Mucosa of stomach (tissue), 1 donor: ENCODE measurements around the gene HS6ST3.
"Not testable (repeated sequence)": the region's sequence is repeated elsewhere in the genome, so short reads cannot be mapped to it uniquely, and the experiment has no call there.

Experiments used
- H3K27me3 ChIP-seq: one replicate; pipeline ENCODE4 v1.7.0; 2013; ENCODE audit warnings: mild to moderate bottlenecking, low read length; ENCODE audit not compliant: control insufficient read depth, insufficient read depth
- H3K36me3 ChIP-seq: one replicate; pipeline ENCODE4 v1.7.0; 2013; ENCODE audit warnings: low read length; ENCODE audit not compliant: control insufficient read depth, insufficient read depth
- H3K4me1 ChIP-seq: one replicate; pipeline ENCODE4 v1.7.0; 2013; ENCODE audit warnings: mild to moderate bottlenecking, low read length; ENCODE audit not compliant: control insufficient read depth, insufficient read depth
- H3K4me3 ChIP-seq: one replicate; pipeline ENCODE4 v1.7.0; 2013; ENCODE audit warnings: low read length
- H3K9ac ChIP-seq: one replicate; pipeline ENCODE4 v1.7.0; 2013; ENCODE audit warnings: mild to moderate bottlenecking, low read length, moderate library complexity
- H3K9me3 ChIP-seq: one replicate; pipeline ENCODE4 v1.7.0; 2013; ENCODE audit warnings: mild to moderate bottlenecking, low read length, moderate library complexity; ENCODE audit not compliant: control insufficient read depth
- donor health status: Pancreatic carcinoma.

Gene HS6ST3

DNA sequence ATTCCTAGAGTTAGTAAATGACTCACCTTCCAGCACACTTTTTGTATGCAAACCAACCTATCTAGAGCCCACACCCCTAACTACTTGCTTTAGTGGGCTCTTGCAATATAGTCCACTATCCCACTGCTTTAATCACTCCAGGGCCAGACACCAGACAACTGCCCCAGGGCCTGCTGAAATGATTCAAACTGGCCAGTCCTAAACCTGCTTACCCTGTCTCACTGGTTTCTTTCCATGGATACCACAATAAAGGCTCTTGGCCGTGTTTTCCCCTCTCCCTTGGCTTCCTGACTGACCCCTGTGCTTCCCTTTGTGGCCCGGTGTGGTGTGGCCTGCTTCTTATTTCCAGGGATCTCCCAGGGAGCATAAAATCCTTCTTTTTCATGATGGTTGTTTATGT is 14.6 kb downstream of the HS6ST3 start:
- Histone ChIP-seq H3K27me3 (no peaks in the 10 kb centered on the region), H3K9ac (no peak overlapping the region), H3K4me1 (no peaks in the 10 kb centered on the region), H3K9me3 (no peaks in the 10 kb centered on the region), H3K4me3 (no peak overlapping the region), H3K36me3 (no peaks in the 10 kb centered on the region)

DNA sequence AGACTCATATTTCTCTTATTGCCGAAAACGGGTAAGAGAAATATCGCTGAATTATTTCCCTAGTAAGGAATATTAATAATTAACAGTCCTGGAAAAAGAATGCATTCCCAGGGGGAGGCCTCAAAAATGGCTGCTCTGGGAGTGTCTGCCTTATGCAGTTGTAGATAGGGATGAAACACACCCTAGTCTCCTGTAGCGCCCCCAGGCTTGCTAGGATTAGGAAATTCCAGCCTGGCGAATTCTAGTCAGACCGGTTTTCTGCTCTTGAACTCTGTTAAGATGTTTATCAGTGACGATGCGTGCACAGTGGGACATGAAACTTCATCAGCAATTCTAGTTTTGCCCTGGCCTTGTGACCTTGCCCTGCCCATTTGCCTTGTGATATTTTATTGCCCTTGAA is 18.2 kb downstream of the HS6ST3 start:
- H3K4me3 ChIP-seq, H3K36me3 ChIP-seq, H3K27me3 ChIP-seq, H3K9ac ChIP-seq, H3K9me3 ChIP-seq, H3K4me1 ChIP-seq: not testable (repeated sequence)

DNA sequence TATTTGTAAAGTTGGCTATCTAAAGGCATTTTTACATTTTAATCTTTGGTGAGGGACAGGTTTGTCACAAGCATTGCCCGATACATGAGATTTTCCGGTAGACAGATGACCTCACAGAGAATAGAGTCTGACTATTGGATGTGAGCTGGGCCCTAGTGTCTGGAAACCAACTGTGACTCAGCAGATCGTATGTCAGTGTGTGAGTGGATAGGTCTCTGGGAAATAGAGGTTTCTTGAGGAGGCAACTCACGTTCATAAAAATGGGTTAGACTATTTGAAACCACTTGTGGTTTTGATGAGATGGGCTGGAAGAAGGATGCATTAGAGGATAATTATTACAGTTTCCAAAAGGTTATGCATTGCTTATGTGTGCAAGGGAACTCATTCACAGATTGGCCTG is 19.2 kb downstream of the HS6ST3 start:
- no peak overlapping the region for H3K4me3 ChIP-seq
- H3K27me3 ChIP-seq: no peaks in the 10 kb centered on the region
- H3K9me3 ChIP-seq: no peaks in the 10 kb centered on the region
- no peaks in the 10 kb centered on the region for H3K4me1 ChIP-seq
- no peak overlapping the region for H3K9ac ChIP-seq
- H3K36me3 ChIP-seq: no peaks in the 10 kb centered on the region

DNA sequence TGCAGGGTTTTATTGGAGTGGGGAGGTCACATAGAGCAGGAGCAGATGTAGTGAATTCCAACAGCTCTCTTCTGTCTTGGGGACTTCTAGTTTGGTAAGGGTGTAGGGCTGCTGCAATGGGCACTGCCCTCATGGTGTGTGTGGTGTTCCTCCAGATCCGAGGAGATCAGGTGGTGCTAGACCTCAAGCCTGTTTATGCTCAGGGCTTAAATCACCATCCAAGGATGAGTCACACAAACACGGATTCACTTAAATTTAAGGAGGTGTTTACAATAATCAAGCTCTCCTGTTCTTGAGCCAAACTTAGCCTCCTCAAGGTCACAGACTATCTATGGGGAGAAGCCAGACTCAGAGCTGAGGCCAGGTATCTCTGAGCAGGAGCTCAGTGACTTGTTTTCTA is 23.0 kb downstream of the HS6ST3 start:
- Histone ChIP-seq H3K36me3 (no peaks in the 10 kb centered on the region), H3K4me1 (no peaks in the 10 kb centered on the region), H3K9ac (no peak overlapping the region), H3K27me3 (no peaks in the 10 kb centered on the region), H3K4me3 (no peak overlapping the region), H3K9me3 (no peaks in the 10 kb centered on the region)

DNA sequence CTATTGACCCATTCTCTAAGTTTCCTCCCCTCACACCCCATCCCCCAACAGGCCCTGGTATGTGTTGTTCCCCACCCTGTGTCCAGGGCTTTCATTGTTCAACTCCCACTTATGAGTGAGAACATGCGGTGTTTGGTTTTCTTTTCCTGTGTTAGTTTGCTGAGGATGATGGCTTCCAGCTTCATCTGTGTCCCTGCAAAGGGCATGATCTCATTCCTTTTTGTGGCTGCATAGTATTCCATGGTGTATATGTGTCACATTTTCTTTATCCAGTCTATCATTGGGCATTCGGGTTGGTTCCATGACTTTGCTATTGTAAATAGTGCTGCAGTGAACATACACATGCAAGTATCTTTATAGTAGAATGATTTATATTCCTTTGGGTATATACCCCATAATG is 25.5 kb downstream of the HS6ST3 start:
- H3K9me3 ChIP-seq, H3K36me3 ChIP-seq, H3K27me3 ChIP-seq, H3K9ac ChIP-seq, H3K4me1 ChIP-seq, H3K4me3 ChIP-seq: not testable (repeated sequence)

DNA sequence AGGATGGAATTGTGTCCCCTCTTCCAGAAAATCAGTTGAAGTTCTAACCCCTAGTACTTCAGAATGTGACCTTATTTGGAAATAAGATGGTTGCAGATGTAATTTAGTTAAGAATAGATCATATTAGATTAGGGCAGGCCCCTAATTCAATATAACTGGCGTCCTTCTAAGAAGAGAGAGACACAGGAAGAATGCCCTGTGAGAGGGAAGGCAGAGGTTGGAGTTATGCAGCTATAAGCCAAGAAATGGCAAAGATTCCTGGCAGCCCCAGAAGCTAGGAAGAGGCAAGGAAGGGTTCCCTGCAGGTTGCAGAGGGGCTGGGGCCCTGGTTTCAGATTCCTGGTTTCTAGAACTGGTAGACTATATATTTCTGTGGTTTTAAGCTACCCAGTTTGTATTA is 30.0 kb downstream of the HS6ST3 start:
- H3K9ac ChIP-seq: no peak overlapping the region
- no peaks in the 10 kb centered on the region for H3K27me3 ChIP-seq
- H3K36me3 ChIP-seq: no peaks in the 10 kb centered on the region
- H3K9me3 ChIP-seq: no peaks in the 10 kb centered on the region
- no peaks in the 10 kb centered on the region for H3K4me1 ChIP-seq
- no peak overlapping the region for H3K4me3 ChIP-seq

DNA sequence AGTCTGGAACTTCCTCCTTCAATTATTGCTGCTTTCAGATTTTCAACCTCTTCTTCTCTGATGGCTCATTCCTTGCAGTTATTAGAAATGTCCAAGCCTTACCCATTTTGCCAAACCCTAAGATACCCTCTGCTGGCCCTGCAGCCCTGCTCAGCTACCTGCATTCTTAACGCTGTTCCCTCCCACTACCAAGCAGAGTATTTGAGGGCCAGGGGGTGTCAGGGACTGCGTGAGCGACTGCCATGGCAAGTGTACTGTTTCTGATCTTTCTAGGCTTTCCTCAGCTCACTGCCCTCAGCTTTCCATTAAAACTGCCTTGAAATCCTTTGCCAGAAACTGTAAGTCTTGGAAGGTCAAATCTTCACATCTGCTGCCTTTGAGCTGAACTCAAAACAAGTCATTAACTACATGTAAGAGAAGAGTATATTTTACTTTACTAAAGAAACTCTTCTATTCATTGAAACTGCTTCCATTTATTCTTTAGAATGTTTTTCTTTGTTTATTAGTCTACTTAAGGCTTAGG is 41.0 kb downstream of the HS6ST3 start:
- Histone ChIP-seq H3K4me3 (no peak overlapping the region), H3K4me1 (no peaks in the 10 kb centered on the region), H3K36me3 (no peaks in the 10 kb centered on the region), H3K9ac (no peak overlapping the region), H3K27me3 (no peaks in the 10 kb centered on the region), H3K9me3 (no peaks in the 10 kb centered on the region)

DNA sequence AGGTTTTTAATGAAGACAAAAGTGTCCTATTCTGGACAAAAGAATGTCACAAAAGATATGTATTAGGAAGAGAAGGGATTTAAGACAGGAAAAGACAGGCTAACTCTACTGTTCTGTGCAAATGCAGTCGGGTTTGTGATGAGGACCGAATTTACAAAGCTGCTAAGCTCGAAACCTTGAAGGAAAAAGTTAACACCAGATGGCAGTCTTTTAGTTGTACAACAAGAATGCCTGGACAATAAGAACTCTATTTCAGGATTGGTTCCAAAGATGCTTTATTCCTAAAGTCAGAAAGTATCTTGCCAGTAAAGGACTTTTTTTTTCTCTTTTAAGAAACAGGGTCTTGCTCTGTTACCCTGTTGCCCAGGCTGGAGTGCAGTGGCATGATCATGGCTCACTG is 51.1 kb downstream of the HS6ST3 start:
- no peak overlapping the region for H3K4me3 ChIP-seq
- H3K9me3 ChIP-seq: no peaks in the 10 kb centered on the region
- no peaks in the 10 kb centered on the region for H3K36me3 ChIP-seq
- no peaks in the 10 kb centered on the region for H3K27me3 ChIP-seq
- no peaks in the 10 kb centered on the region for H3K4me1 ChIP-seq
- H3K9ac ChIP-seq: no peak overlapping the region

DNA sequence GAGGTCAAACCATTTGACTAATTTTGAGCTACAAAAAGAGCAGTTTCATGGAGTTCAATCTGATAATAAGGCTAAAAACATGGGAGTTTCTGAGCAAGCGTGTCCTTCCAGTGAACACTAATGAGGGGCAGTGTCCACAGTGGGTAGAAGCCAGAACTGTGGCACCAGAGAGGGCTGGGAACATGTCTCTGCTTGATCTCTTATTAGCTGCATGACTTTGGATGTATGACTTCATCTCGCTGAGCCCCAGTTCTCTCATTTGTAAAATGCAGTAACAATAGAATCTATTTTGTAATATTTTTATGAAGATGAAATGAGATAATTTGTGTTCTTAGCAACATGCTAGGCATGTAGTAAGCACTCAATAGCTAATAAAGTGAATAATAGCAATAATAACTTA is 69.8 kb downstream of the HS6ST3 start:
- Histone ChIP-seq H3K4me1 (no peaks in the 10 kb centered on the region), H3K4me3 (no peak overlapping the region), H3K27me3 (no peaks in the 10 kb centered on the region), H3K9ac (no peak overlapping the region), H3K36me3 (no peaks in the 10 kb centered on the region), H3K9me3 (no peaks in the 10 kb centered on the region)

DNA sequence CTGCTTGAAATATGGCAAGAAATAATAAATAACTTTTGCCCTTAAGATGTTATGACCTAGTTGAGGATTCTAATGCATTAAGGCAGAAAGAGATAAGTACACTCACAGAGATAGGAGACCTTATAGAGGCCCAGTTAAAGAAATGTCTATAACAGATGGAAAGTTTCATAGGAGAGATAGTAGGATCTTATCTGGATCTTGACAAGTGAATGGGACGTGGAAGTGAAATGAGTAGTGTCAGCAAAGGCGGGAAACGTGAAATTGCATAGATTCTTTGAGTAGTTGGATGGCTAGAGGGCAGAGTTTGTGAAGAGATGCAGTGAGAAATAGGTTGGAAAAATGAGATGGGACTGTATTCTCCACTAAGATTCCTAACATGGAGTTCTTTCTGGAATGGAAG is 71.2 kb downstream of the HS6ST3 start:
- Histone ChIP-seq H3K4me3 (no peak overlapping the region), H3K36me3 (no peaks in the 10 kb centered on the region), H3K9me3 (no peaks in the 10 kb centered on the region)

DNA sequence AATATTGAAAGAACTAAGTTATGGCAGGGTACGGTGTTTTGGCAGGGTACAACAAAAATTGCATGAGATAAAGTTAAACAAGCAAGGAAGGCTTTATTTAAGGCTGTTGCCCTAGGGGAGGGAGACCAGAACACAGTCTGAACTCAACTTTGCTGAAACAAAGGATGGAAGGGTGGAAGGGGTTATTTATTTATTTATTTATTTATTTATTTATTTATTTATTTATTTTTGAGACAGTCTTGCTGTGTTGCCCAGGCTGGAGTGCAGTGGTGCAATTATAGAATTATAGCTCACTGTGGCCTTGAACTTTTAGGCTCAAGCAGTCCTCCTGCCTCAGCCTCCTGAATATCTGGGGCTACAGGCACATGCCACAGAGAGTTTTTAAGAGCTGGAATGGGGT is 75.9 kb downstream of the HS6ST3 start:
- H3K9ac ChIP-seq: no peak overlapping the region
- H3K36me3 ChIP-seq: no peaks in the 10 kb centered on the region
- no peak overlapping the region for H3K4me3 ChIP-seq
- H3K4me1 ChIP-seq: no peaks in the 10 kb centered on the region
- no peaks in the 10 kb centered on the region for H3K27me3 ChIP-seq
- no peaks in the 10 kb centered on the region for H3K9me3 ChIP-seq

More for the DNA sequence above, 71.2 kb downstream of the HS6ST3 start:
- no peaks in the 10 kb centered on the region for H3K27me3 ChIP-seq
- no peak overlapping the region for H3K9ac ChIP-seq
- no peaks in the 10 kb centered on the region for H3K4me1 ChIP-seq

DNA sequence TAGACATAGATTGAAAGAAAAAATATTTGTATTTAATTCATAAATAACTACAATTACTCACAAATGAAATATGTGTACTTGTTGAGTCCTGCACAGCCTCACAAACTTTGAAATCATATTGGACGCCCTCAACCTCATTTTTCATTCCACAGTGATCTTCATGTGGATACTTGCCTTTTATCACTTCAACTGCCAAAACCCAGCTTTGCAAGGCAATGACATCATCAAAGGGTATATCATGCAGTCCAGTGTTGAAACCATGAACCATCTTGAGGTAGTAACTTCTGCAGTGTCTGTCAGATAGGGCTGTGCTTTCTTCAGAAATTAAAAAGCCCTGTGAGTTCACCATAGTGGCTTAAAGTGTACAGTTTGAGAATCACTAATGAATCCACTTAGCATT is 82.2 kb downstream of the HS6ST3 start:
- Histone ChIP-seq H3K9me3 (no peaks in the 10 kb centered on the region), H3K9ac (no peak overlapping the region), H3K4me3 (no peak overlapping the region), H3K27me3 (no peaks in the 10 kb centered on the region), H3K4me1 (no peaks in the 10 kb centered on the region), H3K36me3 (no peaks in the 10 kb centered on the region)

DNA sequence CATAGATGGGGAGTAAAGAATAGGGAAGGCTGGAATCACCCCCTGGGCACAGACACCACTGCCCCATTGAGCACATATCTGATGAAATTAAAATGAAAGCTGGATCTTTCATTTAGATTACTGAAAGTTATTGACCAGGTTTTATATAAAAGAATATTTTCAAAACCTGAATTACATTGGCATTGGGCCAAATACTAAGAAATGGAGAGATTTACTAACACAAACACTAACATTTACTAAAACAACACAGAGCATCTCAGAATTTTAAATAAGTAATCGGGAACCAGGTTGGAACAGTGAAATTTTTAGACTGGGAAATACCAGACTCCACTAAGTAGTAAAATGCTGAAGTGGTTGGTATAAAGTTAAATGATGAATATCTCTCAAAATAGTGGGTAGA is 88.9 kb downstream of the HS6ST3 start:
- no peak overlapping the region for H3K9ac ChIP-seq
- H3K4me1 ChIP-seq: no peaks in the 10 kb centered on the region
- no peak overlapping the region for H3K4me3 ChIP-seq
- H3K9me3 ChIP-seq: no peaks in the 10 kb centered on the region
- no peaks in the 10 kb centered on the region for H3K36me3 ChIP-seq
- H3K27me3 ChIP-seq: no peaks in the 10 kb centered on the region
